Measurements from ENCODE around the gene UNC5C. TPM values are rescaled to one million over a fixed set of nuclear protein-coding genes. Genes with fewer than 3 reads are reported as not detected.

Gene UNC5C
- total RNA-seq, 2 donors from 2014 or later, result 0.52 to 2.0 TPM

- Histone ChIP-seq H3K27me3 (no peaks in the 10 kb centered on the region), H3K4me1 (no peaks in the 10 kb centered on the region), H3K9me3 (no peaks in the 10 kb centered on the region), H3K36me3 (replicated peaks in 1 of 2; ENCODE audit: insufficient read depth in 1 of 2, low read depth in 2 of 2) (no peaks in the 10 kb centered on the region), H3K27ac (peak overlapping the region in 1 of 4 donors; percentile 37), H3K4me3 (no peak overlapping the region)
- intact Hi-C loops (cut with DNase I), result no loop called here
- no peak for ATAC-seq
- no peak for DNase-seq
- WGBS, 2 donors, result 13 to 17% methylated on average over 6 of the region's 6 CpGs
- TF ChIP-seq POLR2A (IDR thresholded peaks at IDR 0.05) (no peak), CTCF (IDR thresholded peaks at IDR 0.05) (no peak)
Measured at GRCh38 chr4:95118497-95118896, 430.3 kb downstream of the UNC5C start.

- WGBS, 2 donors, result 74 to 77% methylated on average over 3 of the region's 3 CpGs
- ATAC-seq, result no peak
- Histone ChIP-seq H3K4me3 (no peak overlapping the region), H3K36me3 (replicated peaks in 1 of 2; ENCODE audit: insufficient read depth in 1 of 2, low read depth in 2 of 2) (no peaks in the 10 kb centered on the region), H3K4me1 (no peaks in the 10 kb centered on the region), H3K9me3 (no peaks in the 10 kb centered on the region), H3K27me3 (no peaks in the 10 kb centered on the region), H3K27ac (no peak overlapping the region)
- TF ChIP-seq CTCF (IDR thresholded peaks at IDR 0.05), result no peak
- no peak for TF ChIP-seq POLR2A (IDR thresholded peaks at IDR 0.05)
- intact Hi-C loops (cut with DNase I), result no loop called here
- no peak for DNase-seq
Measured at GRCh38 chr4:95114521-95114920, 434.3 kb downstream of the UNC5C start.
